GM12878 (cell line): Measurements from ENCODE around the gene TNFRSF1A. TPM values are rescaled to one million over a fixed set of nuclear protein-coding genes. Genes with fewer than 3 reads are reported as not detected.

ENCODE experiments used
- ATAC-seq: fragments of 200-7000 bp; cut with Tn5 transposase; 3 replicates; pipeline ENCODE4 v1.9.1; 2020; ENCODE audit warnings: mild to moderate bottlenecking, moderate library complexity
- BruUV-seq: library from RNA; stranded (reverse); fragments of 400-500 nt; replicated peaks from 2 replicates; lab custom pipeline; 2021; lab: Mats Ljungman, UMichigan
- CTCF ChIA-PET: fragments of 300-600 bp; sonication (Branson Sonifier 250); formaldehyde crosslinking; extraction: SDS; loops from one replicate; lab custom pipeline; 2021; ENCODE audit warnings: inconsistent platforms; lab: Yijun Ruan, JAX
- POLR2A ChIA-PET: fragments of 350-600 bp; formaldehyde crosslinking; extraction: SDS; loops from one replicate; lab custom pipeline; 2021; ENCODE audit warnings: inconsistent platforms; lab: Charles Lee
- RAD21 ChIA-PET: fragments of 300-600 bp; sonication (Branson Sonifier 250); formaldehyde crosslinking; loops from one replicate; lab custom pipeline; 2023; ENCODE audit warnings: antibody characterized with exemption; ENCODE audit not compliant: unreplicated experiment; lab: Charles Lee
- SMC1A ChIA-PET: fragments of 300-600 bp; sonication (Branson Sonifier 250); formaldehyde crosslinking; loops from one replicate; lab custom pipeline; 2023; ENCODE audit not compliant: unreplicated experiment, uncharacterized antibody; lab: Charles Lee
- DNase-seq: peaks from one replicate; pipeline ENCODE4 v3.0.0-alpha.2; 2011; ENCODE audit warnings: low read depth, low spot score
- FAIRE-seq: peaks from 3 replicates; lab custom pipeline; 2011; peaks lifted over from hg19 to GRCh38; lab: Jason Lieb, UNC
- H2AFZ ChIP-seq: 2 replicates; pipeline ENCODE4 v1.6.0; 2011; ENCODE audit warnings: low read depth, low read length, control low read depth; ENCODE audit not compliant: control insufficient read depth
- H3K27ac ChIP-seq: 2 replicates; pipeline ENCODE4 v1.5.1; 2011; ENCODE audit warnings: control low read depth; ENCODE audit not compliant: control insufficient read depth, insufficient read depth
- H3K27me3 ChIP-seq, 2 experiments: replicated peaks in 1 of 2; 2 replicates each; pipeline versions ENCODE4 v1.6.0 to v1.6.1; 2011; ENCODE audit warnings: low read length in 1 of 2; ENCODE audit not compliant: control insufficient read depth in 2 of 2, insufficient read depth in 2 of 2
- H3K36me3 ChIP-seq, 2 experiments: 2 replicates each; pipeline ENCODE4 v1.5.1; 2011; ENCODE audit warnings: low read length in 1 of 2; ENCODE audit not compliant: control insufficient read depth in 2 of 2, insufficient read depth in 2 of 2
- H3K4me1 ChIP-seq: 2 replicates; pipeline ENCODE4 v1.6.1; 2011; ENCODE audit warnings: mild to moderate bottlenecking, low read length, moderate library complexity, mixed read lengths; ENCODE audit not compliant: control insufficient read depth, insufficient read depth
- H3K4me2 ChIP-seq: 2 replicates; pipeline ENCODE4 v1.6.0; 2011; ENCODE audit warnings: control low read depth; ENCODE audit not compliant: control insufficient read depth, insufficient read depth
- H3K4me3 ChIP-seq: fragments of 200-600 bp; sonication (generic); 2 replicates; pipeline ENCODE4 v1.5.1; 2016
- H3K79me2 ChIP-seq: 2 replicates; pipeline ENCODE4 v1.6.0; 2011; ENCODE audit warnings: low read length; ENCODE audit not compliant: control insufficient read depth, insufficient read depth
- H3K9ac ChIP-seq: 2 replicates; pipeline ENCODE4 v1.8.0; 2011; ENCODE audit warnings: low read length, control low read depth, mixed read lengths; ENCODE audit not compliant: control insufficient read depth, insufficient read depth
- H3K9me3 ChIP-seq: replicated peaks from 3 replicates; pipeline ENCODE4 v1.5.1; 2011; ENCODE audit warnings: mild to moderate bottlenecking, low read length; ENCODE audit not compliant: control insufficient read depth, insufficient read depth
- H4K20me1 ChIP-seq: 2 replicates; pipeline ENCODE4 v1.6.0; 2011; ENCODE audit not compliant: control insufficient read depth, insufficient read depth
- ATF7 ChIP-seq: fragments of 450-650 bp; IDR thresholded peaks from 2 replicates; pipeline ENCODE4 v1.6.1; 2016; ENCODE audit warnings: low read depth, mild to moderate bottlenecking
- EED ChIP-seq: sonication (generic); IDR thresholded peaks from 2 replicates; pipeline ENCODE4 v1.6.1; 2016; ENCODE audit warnings: antibody characterized with exemption, low read depth
- SPI1 ChIP-seq: IDR thresholded peaks from 2 replicates; pipeline ENCODE4 v1.6.1; 2011; ENCODE audit warnings: low read depth, mild to moderate bottlenecking, low read length, moderate library complexity, borderline replicate concordance; ENCODE audit not compliant: insufficient read depth
- SREBF2 ChIP-seq: IDR thresholded peaks from 2 replicates; pipeline ENCODE4 v1.6.1; 2012; ENCODE audit warnings: mild to moderate bottlenecking, low read length
- STAT1 ChIP-seq: fragments of 450-650 bp; conservative IDR thresholded peaks from 2 replicates; pipeline ENCODE4 v1.6.1; 2014; ENCODE audit warnings: antibody characterized with exemption, mild to moderate bottlenecking
- TAF1 ChIP-seq: IDR thresholded peaks from 2 replicates; pipeline ENCODE4 v1.6.1; 2011; ENCODE audit warnings: mild to moderate bottlenecking, low read depth, low read length, borderline replicate concordance
- TCF12 ChIP-seq: IDR thresholded peaks from 2 replicates; pipeline ENCODE4 v1.6.1; 2011; ENCODE audit warnings: low read depth, mild to moderate bottlenecking, low read length
- WGBS: methylation state at CpG from one replicate; pipeline ENCODE4 v1.1.6; 2016; ENCODE audit warnings: low lambda C conversion rate; ENCODE audit not compliant: insufficient replicate concordance, insufficient coverage; ENCODE audit errors: missing lambda C conversion rate; 5-methylcytosine and 5-hydroxymethylcytosine counted together
- in situ Hi-C: fragments of 300-500 bp; cut with MboI; formaldehyde crosslinking; loops from 9 replicates; pipeline ENCODE4 v1.14.3; 2018; ENCODE audit warnings: mixed read lengths
- intact Hi-C: fragments of 100-400 bp; cut with micrococcal nuclease; formaldehyde crosslinking; loops from one replicate; pipeline ENCODE4 v1.14.2; 2022; ENCODE audit not compliant: unreplicated experiment
- polyA plus RNA-seq, 11 experiments: library from polyadenylated mRNA; depleted of rRNA in 4 of 11; unstranded in 6 of 11; stranded (reverse) in 5 of 11; fragments of >200 nt; fragmentation: Nextera tagmentation in 4 of 11; fragmentation: Illumina TruSeq in 1 of 11; extraction: Ambion mirVana in 4 of 11; extraction: Trizol in 1 of 11; gene quantifications; 1 replicate in 1 of 11; 2 replicates in 10 of 11; pipeline versions ENCODE4 v1.2.1 to v1.2.3, GENCODE V29; 2011 to 2016; ENCODE audit warnings: inconsistent platforms in 2 of 11, missing spikeins in 2 of 11, low read depth in 1 of 11
- total RNA-seq, 4 experiments: library from RNA; depleted of rRNA in 3 of 4; stranded (reverse); fragments of >200 nt in 3 of 4; fragmentation: Illumina TruSeq in 1 of 4; extraction: Trizol in 1 of 4; gene quantifications; 2 replicates each; pipeline versions ENCODE4 v1.2.1 to v1.2.3, GENCODE V29; 2013 to 2021
- TF ChIP-seq, protein P1 (sequence below): fragments of 450-650 bp; IDR thresholded peaks from 2 replicates; pipeline ENCODE4 v1.6.1; 2017; ENCODE audit warnings: mild to moderate bottlenecking, low read depth, inconsistent platforms; ENCODE audit not compliant: poor library complexity, severe bottlenecking
- TF ChIP-seq, protein P2 (sequence below): IDR thresholded peaks from 2 replicates; pipeline ENCODE4 v1.6.1; 2012; ENCODE audit warnings: low read length, inconsistent platforms
- TF ChIP-seq, protein P3 (sequence below): IDR thresholded peaks from 2 replicates; pipeline ENCODE4 v1.6.1; 2012; ENCODE audit warnings: low read depth, low read length, improper control_type of control experiment
- TF ChIP-seq, protein P4 (sequence below): fragments of 450-650 bp; IDR thresholded peaks from 2 replicates; pipeline ENCODE4 v1.6.1; 2017; ENCODE audit warnings: mild to moderate bottlenecking, moderate library complexity
- TF ChIP-seq, protein P5 (sequence below): fragments of 450-650 bp; IDR thresholded peaks from 2 replicates; pipeline ENCODE4 v1.6.1; 2017; ENCODE audit warnings: mild to moderate bottlenecking

Gene TNFRSF1A
- total and polyA plus RNA-seq, 10 of the 15 experiments (the other 5 are each of a cell fraction or from before 2014, with no cell fraction given) = 0.24 to 16.5 (median 13.0) TPM

DNA sequence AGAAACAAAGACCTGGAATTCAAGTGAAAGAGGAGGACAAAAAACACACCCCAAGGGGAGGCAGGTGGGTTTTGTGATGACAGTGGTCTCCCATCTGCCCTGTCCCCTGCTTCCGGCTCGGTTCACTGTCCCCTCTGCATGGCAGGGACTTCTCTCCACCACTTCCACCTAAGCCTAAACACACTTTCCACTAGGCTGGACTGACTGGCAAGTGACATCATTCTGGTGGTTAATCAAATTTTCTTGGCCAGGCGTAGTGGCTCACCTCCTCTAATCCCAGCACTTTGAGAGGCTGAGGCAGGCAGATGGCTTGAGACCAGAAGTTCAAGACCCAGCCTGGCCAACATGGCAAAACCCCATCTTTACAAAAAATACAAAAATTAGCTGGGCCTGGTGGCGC is 19.5 kb downstream of the TNFRSF1A start:
- Histone ChIP-seq H4K20me1 (no peaks in the 10 kb centered on the region), H3K27me3 (no peaks in the 10 kb centered on the region), H3K4me3 (no peak overlapping the region), H3K4me1 (peaks cover 31% of the 10 kb centered on the region), H3K9ac (no peak overlapping the region; the same call in 1 of the 2 replicates), H3K9me3 (no peaks in the 10 kb centered on the region), H3K27ac (peak overlapping the region; percentile 79; the same call in 1 of the 2 replicates), H3K4me2 (peak overlapping the region; percentile 85; the same call in 1 of the 2 replicates), H2AFZ (no peak overlapping the region), H3K79me2 (no peaks in the 10 kb centered on the region), H3K36me3 (no peaks in the 10 kb centered on the region)
- ATAC-seq (peak; percentile 47), DNase-seq (no peak), FAIRE-seq (no peak)
- no TSS peak for BruUV-seq
- in situ Hi-C loops = no loop called here
- intact Hi-C loops = loop anchor here (2.0 to 5.0 kb wide), 2 partner anchors 100 to 145 kb away; no protein-coding TSS in a partner anchor
- ChIA-PET RAD21 (interaction anchor here (0.8 to 2.0 kb wide), 14 partner anchors 10 to 235 kb away, joined by 3 to 23 read pairs (median 5); partner anchors contain the start of gene MRPL51), POLR2A (interaction anchor here (1.3 to 2.2 kb wide), 7 partner anchors 9 to 158 kb away, joined by 3 to 14 read pairs (median 5); partner anchors contain the start of genes TNFRSF1A and VAMP1), CTCF (interaction anchor here (1.0 to 2.1 kb wide), 17 partner anchors 9 to 184 kb away, joined by 3 to 48 read pairs (median 5); partner anchors contain the start of gene VAMP1), SMC1A (interaction anchor here (0.8 to 2.5 kb wide), 18 partner anchors 8 to 362 kb away, joined by 3 to 32 read pairs (median 4); partner anchors contain the start of genes TAPBPL and TNFRSF1A)
- WGBS = 45% methylated on average over 4 of the region's 4 CpGs
- TF ChIP-seq, protein P1, sequence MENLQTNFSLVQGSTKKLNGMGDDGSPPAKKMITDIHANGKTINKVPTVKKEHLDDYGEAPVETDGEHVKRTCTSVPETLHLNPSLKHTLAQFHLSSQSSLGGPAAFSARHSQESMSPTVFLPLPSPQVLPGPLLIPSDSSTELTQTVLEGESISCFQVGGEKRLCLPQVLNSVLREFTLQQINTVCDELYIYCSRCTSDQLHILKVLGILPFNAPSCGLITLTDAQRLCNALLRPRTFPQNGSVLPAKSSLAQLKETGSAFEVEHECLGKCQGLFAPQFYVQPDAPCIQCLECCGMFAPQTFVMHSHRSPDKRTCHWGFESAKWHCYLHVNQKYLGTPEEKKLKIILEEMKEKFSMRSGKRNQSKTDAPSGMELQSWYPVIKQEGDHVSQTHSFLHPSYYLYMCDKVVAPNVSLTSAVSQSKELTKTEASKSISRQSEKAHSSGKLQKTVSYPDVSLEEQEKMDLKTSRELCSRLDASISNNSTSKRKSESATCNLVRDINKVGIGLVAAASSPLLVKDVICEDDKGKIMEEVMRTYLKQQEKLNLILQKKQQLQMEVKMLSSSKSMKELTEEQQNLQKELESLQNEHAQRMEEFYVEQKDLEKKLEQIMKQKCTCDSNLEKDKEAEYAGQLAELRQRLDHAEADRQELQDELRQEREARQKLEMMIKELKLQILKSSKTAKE = no peak
- TF ChIP-seq, protein P2, sequence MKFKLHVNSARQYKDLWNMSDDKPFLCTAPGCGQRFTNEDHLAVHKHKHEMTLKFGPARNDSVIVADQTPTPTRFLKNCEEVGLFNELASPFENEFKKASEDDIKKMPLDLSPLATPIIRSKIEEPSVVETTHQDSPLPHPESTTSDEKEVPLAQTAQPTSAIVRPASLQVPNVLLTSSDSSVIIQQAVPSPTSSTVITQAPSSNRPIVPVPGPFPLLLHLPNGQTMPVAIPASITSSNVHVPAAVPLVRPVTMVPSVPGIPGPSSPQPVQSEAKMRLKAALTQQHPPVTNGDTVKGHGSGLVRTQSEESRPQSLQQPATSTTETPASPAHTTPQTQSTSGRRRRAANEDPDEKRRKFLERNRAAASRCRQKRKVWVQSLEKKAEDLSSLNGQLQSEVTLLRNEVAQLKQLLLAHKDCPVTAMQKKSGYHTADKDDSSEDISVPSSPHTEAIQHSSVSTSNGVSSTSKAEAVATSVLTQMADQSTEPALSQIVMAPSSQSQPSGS = no peak
- TF ChIP-seq, protein P3, sequence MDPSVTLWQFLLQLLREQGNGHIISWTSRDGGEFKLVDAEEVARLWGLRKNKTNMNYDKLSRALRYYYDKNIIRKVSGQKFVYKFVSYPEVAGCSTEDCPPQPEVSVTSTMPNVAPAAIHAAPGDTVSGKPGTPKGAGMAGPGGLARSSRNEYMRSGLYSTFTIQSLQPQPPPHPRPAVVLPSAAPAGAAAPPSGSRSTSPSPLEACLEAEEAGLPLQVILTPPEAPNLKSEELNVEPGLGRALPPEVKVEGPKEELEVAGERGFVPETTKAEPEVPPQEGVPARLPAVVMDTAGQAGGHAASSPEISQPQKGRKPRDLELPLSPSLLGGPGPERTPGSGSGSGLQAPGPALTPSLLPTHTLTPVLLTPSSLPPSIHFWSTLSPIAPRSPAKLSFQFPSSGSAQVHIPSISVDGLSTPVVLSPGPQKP = no peak
- TF ChIP-seq TAF1 (no peak), EED (no peak), TCF12 (no peak), SPI1 (peak; percentile 3; the same call in 1 of the 2 replicates), SREBF2 (no peak), ATF7 (peak; percentile 58), STAT1 (no peak)
- TF ChIP-seq, protein P4, sequence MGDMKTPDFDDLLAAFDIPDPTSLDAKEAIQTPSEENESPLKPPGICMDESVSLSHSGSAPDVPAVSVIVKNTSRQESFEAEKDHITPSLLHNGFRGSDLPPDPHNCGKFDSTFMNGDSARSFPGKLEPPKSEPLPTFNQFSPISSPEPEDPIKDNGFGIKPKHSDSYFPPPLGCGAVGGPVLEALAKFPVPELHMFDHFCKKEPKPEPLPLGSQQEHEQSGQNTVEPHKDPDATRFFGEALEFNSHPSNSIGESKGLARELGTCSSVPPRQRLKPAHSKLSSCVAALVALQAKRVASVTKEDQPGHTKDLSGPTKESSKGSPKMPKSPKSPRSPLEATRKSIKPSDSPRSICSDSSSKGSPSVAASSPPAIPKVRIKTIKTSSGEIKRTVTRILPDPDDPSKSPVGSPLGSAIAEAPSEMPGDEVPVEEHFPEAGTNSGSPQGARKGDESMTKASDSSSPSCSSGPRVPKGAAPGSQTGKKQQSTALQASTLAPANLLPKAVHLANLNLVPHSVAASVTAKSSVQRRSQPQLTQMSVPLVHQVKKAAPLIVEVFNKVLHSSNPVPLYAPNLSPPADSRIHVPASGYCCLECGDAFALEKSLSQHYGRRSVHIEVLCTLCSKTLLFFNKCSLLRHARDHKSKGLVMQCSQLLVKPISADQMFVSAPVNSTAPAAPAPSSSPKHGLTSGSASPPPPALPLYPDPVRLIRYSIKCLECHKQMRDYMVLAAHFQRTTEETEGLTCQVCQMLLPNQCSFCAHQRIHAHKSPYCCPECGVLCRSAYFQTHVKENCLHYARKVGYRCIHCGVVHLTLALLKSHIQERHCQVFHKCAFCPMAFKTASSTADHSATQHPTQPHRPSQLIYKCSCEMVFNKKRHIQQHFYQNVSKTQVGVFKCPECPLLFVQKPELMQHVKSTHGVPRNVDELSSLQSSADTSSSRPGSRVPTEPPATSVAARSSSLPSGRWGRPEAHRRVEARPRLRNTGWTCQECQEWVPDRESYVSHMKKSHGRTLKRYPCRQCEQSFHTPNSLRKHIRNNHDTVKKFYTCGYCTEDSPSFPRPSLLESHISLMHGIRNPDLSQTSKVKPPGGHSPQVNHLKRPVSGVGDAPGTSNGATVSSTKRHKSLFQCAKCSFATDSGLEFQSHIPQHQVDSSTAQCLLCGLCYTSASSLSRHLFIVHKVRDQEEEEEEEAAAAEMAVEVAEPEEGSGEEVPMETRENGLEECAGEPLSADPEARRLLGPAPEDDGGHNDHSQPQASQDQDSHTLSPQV = no peak
- TF ChIP-seq, protein P5, sequence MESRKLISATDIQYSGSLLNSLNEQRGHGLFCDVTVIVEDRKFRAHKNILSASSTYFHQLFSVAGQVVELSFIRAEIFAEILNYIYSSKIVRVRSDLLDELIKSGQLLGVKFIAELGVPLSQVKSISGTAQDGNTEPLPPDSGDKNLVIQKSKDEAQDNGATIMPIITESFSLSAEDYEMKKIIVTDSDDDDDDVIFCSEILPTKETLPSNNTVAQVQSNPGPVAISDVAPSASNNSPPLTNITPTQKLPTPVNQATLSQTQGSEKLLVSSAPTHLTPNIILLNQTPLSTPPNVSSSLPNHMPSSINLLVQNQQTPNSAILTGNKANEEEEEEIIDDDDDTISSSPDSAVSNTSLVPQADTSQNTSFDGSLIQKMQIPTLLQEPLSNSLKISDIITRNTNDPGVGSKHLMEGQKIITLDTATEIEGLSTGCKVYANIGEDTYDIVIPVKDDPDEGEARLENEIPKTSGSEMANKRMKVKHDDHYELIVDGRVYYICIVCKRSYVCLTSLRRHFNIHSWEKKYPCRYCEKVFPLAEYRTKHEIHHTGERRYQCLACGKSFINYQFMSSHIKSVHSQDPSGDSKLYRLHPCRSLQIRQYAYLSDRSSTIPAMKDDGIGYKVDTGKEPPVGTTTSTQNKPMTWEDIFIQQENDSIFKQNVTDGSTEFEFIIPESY = no peak
